Vagina (tissue), 2 donors: ENCODE results near the gene COL6A3.

ENCODE experiments used
- CTCF ChIP-seq, 3 experiments: fragments of 450-650 bp in 2 of 3; fragments of 200-600 bp in 1 of 3; sonication (generic) in 1 of 3; IDR thresholded peaks; one replicate each; pipeline ENCODE4 v1.5.1; 2017 to 2019; ENCODE audit warnings: antibody characterized with exemption in 3 of 3, mild to moderate bottlenecking in 2 of 3, moderate library complexity in 2 of 3
- POLR2A ChIP-seq, 2 donors: fragments of 450-650 bp; IDR thresholded peaks; one replicate each; pipeline ENCODE4 v1.6.1; 2017; ENCODE audit warnings: antibody characterized with exemption in 2 of 2, mild to moderate bottlenecking in 2 of 2, moderate library complexity in 2 of 2
- POLR2AphosphoS5 ChIP-seq, 2 donors: sonication (generic); formaldehyde crosslinking; IDR thresholded peaks; one replicate each; pipeline ENCODE4 v1.9.0; 2017; ENCODE audit warnings: antibody characterized with exemption in 2 of 2, mild to moderate bottlenecking in 2 of 2, low read depth in 1 of 2; ENCODE audit not compliant: insufficient read depth in 1 of 2

- TF ChIP-seq CTCF (IDR thresholded peaks at IDR 0.05), result no peak
- no peak for TF ChIP-seq POLR2AphosphoS5 (IDR thresholded peaks at IDR 0.05; ENCODE audit: insufficient read depth in 1 of 2, low read depth in 1 of 2)
- no peak for TF ChIP-seq POLR2A (IDR thresholded peaks at IDR 0.05)
Observed at GRCh38 chr2:237350597-237350996, 63.4 kb downstream of the COL6A3 start.
